ENCODE data around the gene PTPRT.
"Not testable (repeated sequence)": the region's sequence is repeated elsewhere in the genome, so short reads cannot be mapped to it uniquely, and the experiment has no call there.

The PTPRT gene

GRCh38 chr20:43164736-43165135, 25.0 kb downstream of the PTPRT start:
- H3K4me1 ChIP-seq (ENCODE audit: control insufficient read depth, insufficient read depth, low read length); H3K36me3 ChIP-seq (ENCODE audit: control insufficient read depth, insufficient read depth, low read length); H3K4me3 ChIP-seq (ENCODE audit: low read depth, low read length); H3K9ac ChIP-seq (ENCODE audit: low read length); H3K27ac ChIP-seq (ENCODE audit: low read depth, low read length); H3K9me3 ChIP-seq (ENCODE audit: control insufficient read depth, insufficient read depth, low read depth, low read length): not testable (repeated sequence)
- peaks cover 11% of the 10 kb centered on the region; the same call in 1 of the 2 replicates for H3K27me3 ChIP-seq (ENCODE audit: control insufficient read depth, insufficient read depth, low read length)

DNA sequence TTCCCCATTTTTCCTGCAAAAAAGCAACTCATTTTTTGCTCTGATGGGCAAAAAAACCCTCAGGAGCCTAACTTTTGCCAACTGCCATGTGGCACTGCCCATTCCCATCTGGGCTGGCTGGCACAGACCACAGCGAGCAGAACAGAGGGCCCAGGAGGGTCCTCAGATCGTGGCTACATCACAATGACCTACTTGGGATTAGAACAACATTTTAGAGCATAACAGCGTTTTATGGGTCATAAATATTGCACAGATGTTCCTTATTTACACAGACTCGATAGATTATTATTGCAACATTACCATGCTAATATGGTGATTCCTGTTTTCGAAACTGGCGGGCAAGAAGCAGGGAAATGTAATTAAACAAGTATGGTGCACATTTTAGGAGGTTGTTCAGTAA, 28.0 kb downstream of the PTPRT start:
- no peak overlapping the region for H3K4me3 ChIP-seq (ENCODE audit: low read depth, low read length)
- no peaks in the 10 kb centered on the region for H3K36me3 ChIP-seq (ENCODE audit: control insufficient read depth, insufficient read depth, low read length)
- H3K4me1 ChIP-seq (ENCODE audit: control insufficient read depth, insufficient read depth, low read length) = no peaks in the 10 kb centered on the region
- peaks cover 1% of the 10 kb centered on the region; the same call in 1 of the 2 replicates for H3K27me3 ChIP-seq (ENCODE audit: control insufficient read depth, insufficient read depth, low read length)
- no peaks in the 10 kb centered on the region for H3K9me3 ChIP-seq (ENCODE audit: control insufficient read depth, insufficient read depth, low read depth, low read length)
- H3K9ac ChIP-seq (ENCODE audit: low read length) = no peak overlapping the region
- H3K27ac ChIP-seq (ENCODE audit: low read depth, low read length) = no peak overlapping the region

- Histone ChIP-seq H3K36me3 (ENCODE audit: control insufficient read depth, insufficient read depth, low read length) (no peaks in the 10 kb centered on the region), H3K9me3 (ENCODE audit: control insufficient read depth, insufficient read depth, low read depth, low read length) (no peaks in the 10 kb centered on the region), H3K4me3 (ENCODE audit: low read depth, low read length) (no peak overlapping the region), H3K27ac (ENCODE audit: low read depth, low read length) (no peak overlapping the region), H3K27me3 (ENCODE audit: control insufficient read depth, insufficient read depth, low read length) (peaks cover 7% of the 10 kb centered on the region; the same call in 1 of the 2 replicates), H3K9ac (ENCODE audit: low read length) (no peak overlapping the region), H3K4me1 (ENCODE audit: control insufficient read depth, insufficient read depth, low read length) (no peaks in the 10 kb centered on the region)
Measured at GRCh38 chr20:43160941-43161340, 28.8 kb downstream of the PTPRT start.

DNA sequence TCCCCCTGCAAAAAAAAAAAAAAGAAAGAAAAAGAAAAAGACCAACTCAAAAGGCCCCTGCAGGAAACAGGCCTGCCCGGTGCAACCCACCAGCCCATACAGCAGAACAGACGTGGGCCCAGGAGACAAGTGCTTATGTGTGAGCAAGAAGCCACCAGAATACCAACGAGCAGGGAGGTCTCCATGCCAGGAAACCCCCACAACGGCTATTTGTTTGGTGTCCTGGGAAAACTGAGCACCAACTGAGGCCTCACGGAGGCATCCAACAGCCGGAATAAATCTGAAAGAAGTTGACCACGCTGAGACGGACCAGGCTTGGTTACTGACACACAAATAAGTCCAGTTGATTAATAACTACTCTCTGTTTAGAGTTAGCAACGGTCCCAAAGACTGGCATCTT, 29.7 kb downstream of the PTPRT start:
- Histone ChIP-seq H3K9ac (ENCODE audit: low read length) (no peak overlapping the region), H3K9me3 (ENCODE audit: control insufficient read depth, insufficient read depth, low read depth, low read length) (no peaks in the 10 kb centered on the region), H3K4me1 (ENCODE audit: control insufficient read depth, insufficient read depth, low read length) (no peaks in the 10 kb centered on the region), H3K36me3 (ENCODE audit: control insufficient read depth, insufficient read depth, low read length) (no peaks in the 10 kb centered on the region), H3K27me3 (ENCODE audit: control insufficient read depth, insufficient read depth, low read length) (peaks cover 12% of the 10 kb centered on the region; the same call in 1 of the 2 replicates), H3K27ac (ENCODE audit: low read depth, low read length) (no peak overlapping the region), H3K4me3 (ENCODE audit: low read depth, low read length) (no peak overlapping the region)

DNA sequence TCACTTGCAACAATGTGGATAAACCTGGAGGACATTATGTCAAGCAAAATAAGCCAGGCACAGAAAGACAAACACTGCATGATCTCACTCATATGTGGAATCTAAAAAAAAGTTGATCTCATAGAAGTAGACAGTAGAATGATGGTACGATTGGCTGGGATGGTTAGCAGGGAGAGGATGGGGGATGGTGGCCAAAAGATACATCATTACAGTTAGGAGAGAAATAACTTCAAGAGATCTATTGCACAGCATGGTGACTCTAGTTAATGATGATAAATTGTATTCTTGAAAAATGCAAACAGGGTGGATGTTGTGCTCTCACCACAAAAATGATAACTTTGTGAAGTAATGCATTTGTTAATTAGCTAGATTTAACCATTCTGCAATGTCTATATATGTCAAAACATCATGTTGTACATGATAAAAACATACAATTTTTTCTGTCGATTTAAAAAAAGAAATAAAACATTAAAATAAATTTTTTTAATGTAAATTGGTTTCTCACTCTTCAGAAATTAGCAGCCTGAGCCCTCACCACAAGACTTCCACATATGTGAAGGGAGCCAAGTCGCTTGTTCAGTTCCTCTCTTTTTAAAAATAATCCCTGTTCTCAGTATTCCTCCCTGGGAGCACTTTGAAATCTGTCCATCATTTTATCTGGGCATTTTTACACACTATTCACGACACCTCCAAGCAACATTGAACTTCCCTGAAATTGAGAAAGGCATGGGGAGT, 34.2 kb downstream of the PTPRT start:
- peaks cover 24% of the 10 kb centered on the region; the same call in 1 of the 2 replicates for H3K27me3 ChIP-seq (ENCODE audit: control insufficient read depth, insufficient read depth, low read length)
- no peaks in the 10 kb centered on the region for H3K9me3 ChIP-seq (ENCODE audit: control insufficient read depth, insufficient read depth, low read depth, low read length)
- no peaks in the 10 kb centered on the region for H3K4me1 ChIP-seq (ENCODE audit: control insufficient read depth, insufficient read depth, low read length)
- H3K9ac ChIP-seq (ENCODE audit: low read length) = no peak overlapping the region
- no peak overlapping the region for H3K4me3 ChIP-seq (ENCODE audit: low read depth, low read length)
- no peaks in the 10 kb centered on the region for H3K36me3 ChIP-seq (ENCODE audit: control insufficient read depth, insufficient read depth, low read length)
- no peak overlapping the region for H3K27ac ChIP-seq (ENCODE audit: low read depth, low read length)

DNA sequence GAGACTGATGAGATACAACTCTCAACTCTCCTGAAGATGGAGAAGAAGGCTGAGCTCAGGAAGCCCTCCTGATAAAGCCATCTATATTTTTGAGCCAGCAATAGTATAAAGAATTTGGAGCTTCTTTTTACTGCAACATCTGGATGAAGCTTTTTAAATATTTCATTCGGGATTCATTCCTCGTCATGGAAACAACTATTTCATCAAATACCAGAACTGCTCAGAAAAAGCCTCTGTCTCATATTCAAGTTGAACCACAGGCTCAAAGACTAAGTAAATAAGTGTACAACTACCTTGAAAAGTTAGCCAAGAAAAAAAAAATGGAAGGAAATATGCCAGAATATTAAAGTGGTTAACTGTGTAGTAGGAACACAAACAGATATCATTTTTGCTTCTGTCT, 37.8 kb downstream of the PTPRT start:
- Histone ChIP-seq H3K36me3 (ENCODE audit: control insufficient read depth, insufficient read depth, low read length) (no peaks in the 10 kb centered on the region), H3K9me3 (ENCODE audit: control insufficient read depth, insufficient read depth, low read depth, low read length) (no peaks in the 10 kb centered on the region)

GRCh38 chr20:43151256-43151655, 38.5 kb downstream of the PTPRT start:
- peaks cover 31% of the 10 kb centered on the region for H3K27me3 ChIP-seq (ENCODE audit: control insufficient read depth, insufficient read depth, low read length)
- no peak overlapping the region for H3K9ac ChIP-seq (ENCODE audit: low read length)
- H3K4me1 ChIP-seq (ENCODE audit: control insufficient read depth, insufficient read depth, low read length) = no peaks in the 10 kb centered on the region

More for the DNA sequence above, 37.8 kb downstream of the PTPRT start:
- Histone ChIP-seq H3K4me3 (ENCODE audit: low read depth, low read length) (no peak overlapping the region), H3K9ac (ENCODE audit: low read length) (no peak overlapping the region), H3K4me1 (ENCODE audit: control insufficient read depth, insufficient read depth, low read length) (no peaks in the 10 kb centered on the region), H3K27me3 (ENCODE audit: control insufficient read depth, insufficient read depth, low read length) (peaks cover 35% of the 10 kb centered on the region), H3K27ac (ENCODE audit: low read depth, low read length) (no peak overlapping the region)

DNA sequence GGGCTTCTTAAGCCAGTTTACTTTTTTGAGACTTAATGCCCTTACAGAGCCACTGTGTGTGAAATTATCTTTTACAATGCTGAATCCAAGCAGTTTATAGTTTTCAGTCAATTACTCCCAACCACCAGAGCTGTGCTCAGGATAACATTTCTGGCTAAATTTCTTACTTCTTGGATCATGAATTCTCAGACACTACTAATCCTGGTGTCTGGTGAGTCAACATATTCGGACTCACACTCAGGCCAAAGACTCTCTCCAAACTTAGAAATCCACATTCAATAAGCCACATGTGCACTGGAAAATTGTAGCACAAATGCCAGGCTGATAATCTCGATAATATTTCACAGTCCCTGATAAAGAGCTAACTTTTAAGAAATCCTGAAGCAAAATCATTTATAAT, 49.0 kb downstream of the PTPRT start:
- Histone ChIP-seq H3K9me3 (ENCODE audit: control insufficient read depth, insufficient read depth, low read depth, low read length) (no peaks in the 10 kb centered on the region; the same call in 1 of the 2 replicates), H3K27me3 (ENCODE audit: control insufficient read depth, insufficient read depth, low read length) (no peaks in the 10 kb centered on the region), H3K9ac (ENCODE audit: low read length) (no peak overlapping the region), H3K36me3 (ENCODE audit: control insufficient read depth, insufficient read depth, low read length) (no peaks in the 10 kb centered on the region), H3K4me1 (ENCODE audit: control insufficient read depth, insufficient read depth, low read length) (no peaks in the 10 kb centered on the region), H3K27ac (ENCODE audit: low read depth, low read length) (no peak overlapping the region), H3K4me3 (ENCODE audit: low read depth, low read length) (no peak overlapping the region)

More at GRCh38 chr20:43151256-43151655, 38.5 kb downstream of the PTPRT start:
- H3K27ac ChIP-seq (ENCODE audit: low read depth, low read length) = no peak overlapping the region
- no peak overlapping the region for H3K4me3 ChIP-seq (ENCODE audit: low read depth, low read length)
- H3K36me3 ChIP-seq (ENCODE audit: control insufficient read depth, insufficient read depth, low read length) = no peaks in the 10 kb centered on the region
- no peaks in the 10 kb centered on the region for H3K9me3 ChIP-seq (ENCODE audit: control insufficient read depth, insufficient read depth, low read depth, low read length)

DNA sequence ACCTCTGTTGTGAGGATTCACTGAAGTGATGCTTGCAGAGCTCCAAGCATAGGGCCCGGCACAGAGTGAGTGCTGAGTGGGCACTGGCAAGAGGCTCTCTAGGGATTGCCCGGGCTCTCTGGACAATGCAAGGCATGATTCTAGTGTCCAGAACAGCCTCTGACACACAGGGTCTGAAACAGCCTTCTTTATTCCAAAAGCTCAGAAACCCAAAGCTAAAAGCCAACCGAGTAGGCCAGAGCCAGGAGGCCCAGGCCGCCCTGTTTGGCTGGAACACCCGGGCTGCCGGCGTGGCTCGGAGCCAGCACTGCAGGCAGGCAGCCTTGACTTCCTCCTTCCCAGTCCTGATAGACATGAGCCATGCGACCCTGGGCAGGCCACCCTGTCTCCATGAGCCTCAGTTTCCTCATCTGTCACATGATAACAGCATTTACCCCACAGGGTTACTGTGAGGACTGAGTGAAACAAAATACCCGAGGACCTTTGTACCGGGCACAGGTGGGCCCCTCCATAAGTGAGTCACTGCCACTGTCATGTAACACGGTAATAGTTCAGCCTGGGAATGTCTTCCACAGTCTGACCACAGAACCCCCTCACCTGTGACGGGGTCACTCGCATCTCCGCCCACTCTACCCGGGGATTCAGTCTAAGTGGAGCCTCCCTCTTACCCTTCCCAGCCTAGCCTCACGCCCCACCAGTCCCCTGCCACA, 51.5 kb downstream of the PTPRT start:
- H3K9me3 ChIP-seq (ENCODE audit: control insufficient read depth, insufficient read depth, low read depth, low read length) = no peaks in the 10 kb centered on the region
- H3K27ac ChIP-seq (ENCODE audit: low read depth, low read length) = no peak overlapping the region
- H3K9ac ChIP-seq (ENCODE audit: low read length) = no peak overlapping the region
- no peaks in the 10 kb centered on the region for H3K27me3 ChIP-seq (ENCODE audit: control insufficient read depth, insufficient read depth, low read length)
- no peaks in the 10 kb centered on the region; the same call in 1 of the 2 replicates for H3K4me1 ChIP-seq (ENCODE audit: control insufficient read depth, insufficient read depth, low read length)
- H3K36me3 ChIP-seq (ENCODE audit: control insufficient read depth, insufficient read depth, low read length) = no peaks in the 10 kb centered on the region
- H3K4me3 ChIP-seq (ENCODE audit: low read depth, low read length) = no peak overlapping the region

DNA sequence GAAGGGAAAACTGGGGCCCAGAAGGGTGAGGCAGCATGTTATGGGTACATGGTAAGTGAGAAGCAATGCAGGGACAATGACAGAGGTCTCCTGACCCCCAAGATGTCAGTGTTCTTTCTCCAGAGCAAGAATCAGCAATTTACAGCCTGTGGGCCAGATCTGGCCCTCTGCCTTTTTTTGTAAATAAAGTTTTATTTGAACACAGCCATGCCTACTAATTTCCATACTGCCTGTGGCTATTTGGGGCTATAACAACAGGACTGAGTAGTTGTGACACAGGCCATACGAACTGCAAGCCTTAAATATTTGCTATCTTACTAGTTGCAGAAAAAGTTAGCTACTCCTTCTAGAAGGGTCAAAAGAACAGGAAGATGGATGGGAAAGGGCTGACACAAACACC, 52.5 kb downstream of the PTPRT start:
- no peaks in the 10 kb centered on the region; the same call in 1 of the 2 replicates for H3K4me1 ChIP-seq (ENCODE audit: control insufficient read depth, insufficient read depth, low read length)

GRCh38 chr20:43124241-43124640, 65.5 kb downstream of the PTPRT start:
- no peaks in the 10 kb centered on the region for H3K27me3 ChIP-seq (ENCODE audit: control insufficient read depth, insufficient read depth, low read length)
- no peak overlapping the region for H3K9ac ChIP-seq (ENCODE audit: low read length)
- no peak overlapping the region for H3K27ac ChIP-seq (ENCODE audit: low read depth, low read length)
- H3K4me1 ChIP-seq (ENCODE audit: control insufficient read depth, insufficient read depth, low read length) = no peaks in the 10 kb centered on the region
- no peaks in the 10 kb centered on the region for H3K9me3 ChIP-seq (ENCODE audit: control insufficient read depth, insufficient read depth, low read depth, low read length)
- H3K36me3 ChIP-seq (ENCODE audit: control insufficient read depth, insufficient read depth, low read length) = no peaks in the 10 kb centered on the region
- no peak overlapping the region for H3K4me3 ChIP-seq (ENCODE audit: low read depth, low read length)

More for the DNA sequence above, 52.5 kb downstream of the PTPRT start:
- Histone ChIP-seq H3K4me3 (ENCODE audit: low read depth, low read length) (no peak overlapping the region), H3K9me3 (ENCODE audit: control insufficient read depth, insufficient read depth, low read depth, low read length) (no peaks in the 10 kb centered on the region), H3K27me3 (ENCODE audit: control insufficient read depth, insufficient read depth, low read length) (no peaks in the 10 kb centered on the region), H3K36me3 (ENCODE audit: control insufficient read depth, insufficient read depth, low read length) (no peaks in the 10 kb centered on the region), H3K9ac (ENCODE audit: low read length) (no peak overlapping the region), H3K27ac (ENCODE audit: low read depth, low read length) (no peak overlapping the region)

Measured in HUES6 (cell line).